Trophoblast cell (in vitro differentiated cells and primary cell): ENCODE data around the gene NCS1.
A peak's percentile ranks its signal among the peaks of the same experiment; 100 is the strongest.

ENCODE experiments used
- DNase-seq, 2 donors: peaks; one replicate each; pipeline ENCODE4 v3.0.0-alpha.2; 2016
- H2AFZ ChIP-seq: 2 replicates; pipeline ENCODE4 v1.6.1; 2013; ENCODE audit warnings: low read length, moderate library complexity, mild to moderate bottlenecking; ENCODE audit not compliant: insufficient read depth, poor library complexity
- H2AK5ac ChIP-seq: 2 replicates; pipeline ENCODE4 v1.6.1; 2013; ENCODE audit warnings: mild to moderate bottlenecking, low read length
- H2BK120ac ChIP-seq: 2 replicates; pipeline ENCODE4 v1.6.1; 2013; ENCODE audit warnings: low read length, mild to moderate bottlenecking, moderate library complexity; ENCODE audit not compliant: insufficient read depth, poor library complexity
- H2BK12ac ChIP-seq: 2 replicates; pipeline ENCODE4 v1.6.1; 2013; ENCODE audit warnings: mild to moderate bottlenecking, low read length, moderate library complexity
- H2BK5ac ChIP-seq: 2 replicates; pipeline ENCODE4 v1.6.1; 2013; ENCODE audit warnings: low read length, low read depth, moderate library complexity, mild to moderate bottlenecking; ENCODE audit not compliant: poor library complexity
- H3K14ac ChIP-seq: 2 replicates; pipeline ENCODE4 v1.6.1; 2013; ENCODE audit warnings: mild to moderate bottlenecking, low read length
- H3K18ac ChIP-seq: 2 replicates; pipeline ENCODE4 v1.6.1; 2013; ENCODE audit warnings: mild to moderate bottlenecking, low read length
- H3K23ac ChIP-seq: 2 replicates; pipeline ENCODE4 v1.6.1; 2013; ENCODE audit warnings: low read length
- H3K27ac ChIP-seq: 2 replicates; pipeline ENCODE4 v1.5.1; 2013; ENCODE audit warnings: low read depth, mild to moderate bottlenecking, inconsistent platforms, low read length, moderate library complexity
- H3K27me3 ChIP-seq: 2 replicates; pipeline ENCODE4 v1.6.1; 2013; ENCODE audit warnings: inconsistent platforms, mild to moderate bottlenecking, low read length, moderate library complexity; ENCODE audit not compliant: insufficient read depth
- H3K36me3 ChIP-seq, 2 experiments: 1 replicate in 1 of 2; 2 replicates in 1 of 2; pipeline ENCODE4 v1.6.1; 2013; ENCODE audit warnings: low read length in 2 of 2, mild to moderate bottlenecking in 2 of 2, moderate library complexity in 1 of 2; ENCODE audit not compliant: insufficient read depth in 2 of 2, control insufficient read depth in 1 of 2
- H3K4ac ChIP-seq: 2 replicates; pipeline ENCODE4 v1.6.1; 2013; ENCODE audit warnings: low read depth, mild to moderate bottlenecking, low read length, moderate library complexity
- H3K4me1 ChIP-seq, 2 experiments: 1 replicate in 1 of 2; 2 replicates in 1 of 2; pipeline ENCODE4 v1.6.1; 2013; ENCODE audit warnings: low read length in 2 of 2, mild to moderate bottlenecking in 2 of 2, moderate library complexity in 1 of 2; ENCODE audit not compliant: insufficient read depth in 2 of 2, control insufficient read depth in 1 of 2
- H3K4me2 ChIP-seq: 2 replicates; pipeline ENCODE4 v1.6.1; 2013; ENCODE audit warnings: inconsistent platforms, mild to moderate bottlenecking, low read length, moderate library complexity
- H3K4me3 ChIP-seq: 2 replicates; pipeline ENCODE4 v1.5.1; 2013; ENCODE audit warnings: mild to moderate bottlenecking, low read depth, low read length, inconsistent platforms
- H3K79me1 ChIP-seq: one replicate; pipeline ENCODE4 v1.6.1; 2013; ENCODE audit warnings: low read length
- H3K79me2 ChIP-seq: 2 replicates; pipeline ENCODE4 v1.6.1; 2013; ENCODE audit warnings: low read length, mild to moderate bottlenecking; ENCODE audit not compliant: control insufficient read depth, insufficient read depth, poor library complexity
- H3K9ac ChIP-seq: 2 replicates; pipeline ENCODE4 v1.6.1; 2013; ENCODE audit warnings: mild to moderate bottlenecking, low read length
- H3K9me3 ChIP-seq: 2 replicates; pipeline ENCODE4 v1.6.1; 2013; ENCODE audit warnings: low read depth, mild to moderate bottlenecking, control low read depth, inconsistent platforms, low read length; ENCODE audit not compliant: insufficient read depth
- H4K12ac ChIP-seq: 2 replicates; pipeline ENCODE4 v1.6.1; 2013; ENCODE audit warnings: low read depth, mild to moderate bottlenecking, low read length, moderate library complexity
- H4K8ac ChIP-seq: 2 replicates; pipeline ENCODE4 v1.6.1; 2013; ENCODE audit warnings: low read depth, mild to moderate bottlenecking, low read length, moderate library complexity
- H4K91ac ChIP-seq: one replicate; pipeline ENCODE4 v1.6.1; 2013; ENCODE audit warnings: low read depth, mild to moderate bottlenecking, low read length, moderate library complexity
- WGBS: extraction: QIAGEN DNeasy Blood & Tissue Kit; methylation state at CpG from one replicate; pipeline ENCODE4 v1.1.7; 2013; ENCODE audit warnings: missing lambda C conversion rate; ENCODE audit not compliant: insufficient read length, insufficient coverage; ENCODE audit errors: extremely low coverage; 5-methylcytosine and 5-hydroxymethylcytosine counted together

NCS1 gene

DNA sequence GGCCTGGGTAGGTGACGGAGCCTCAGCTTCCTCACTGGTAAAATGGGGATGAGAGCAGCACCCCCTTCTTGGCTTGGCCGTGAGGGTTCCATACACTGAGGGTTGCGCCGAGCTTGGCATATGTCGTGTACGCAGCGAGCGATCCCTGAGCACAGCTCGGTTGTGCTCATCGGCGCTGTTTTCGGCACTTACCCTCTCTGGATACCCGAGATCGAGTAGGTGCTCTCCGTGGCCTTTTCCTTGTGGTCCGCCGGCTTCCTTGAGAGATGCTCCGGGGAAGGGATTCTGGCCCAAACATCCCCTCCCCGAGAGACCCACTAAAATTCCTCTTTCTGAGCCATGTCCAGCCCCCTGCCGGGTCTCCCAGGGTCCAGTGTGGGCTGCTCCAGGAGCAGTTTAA lies 53.4 kb downstream of the NCS1 start:
- no peak for DNase-seq
- no peak overlapping the region for H4K91ac ChIP-seq
- no peak overlapping the region for H2AFZ ChIP-seq
- no peak overlapping the region for H3K9ac ChIP-seq
- H4K8ac ChIP-seq: no peak overlapping the region
- no peaks in the 10 kb centered on the region for H3K79me2 ChIP-seq
- no peak overlapping the region for H3K18ac ChIP-seq
- no peak overlapping the region for H2BK5ac ChIP-seq
- no peaks in the 10 kb centered on the region for H3K27me3 ChIP-seq
- no peak overlapping the region for H3K4me3 ChIP-seq
- WGBS: no CpG with 5 or more reads among the region's 20 CpGs
- no peak overlapping the region for H2BK12ac ChIP-seq
- H3K23ac ChIP-seq: no peak overlapping the region
- H2BK120ac ChIP-seq: no peak overlapping the region
- no peak overlapping the region for H3K14ac ChIP-seq
- H4K12ac ChIP-seq: peak overlapping the region; percentile 12
- peaks cover 4% of the 10 kb centered on the region for H3K9me3 ChIP-seq
- no peak overlapping the region for H3K4me2 ChIP-seq
- no peak overlapping the region for H3K27ac ChIP-seq
- H3K4me1 ChIP-seq: no peaks in the 10 kb centered on the region
- H3K4ac ChIP-seq: no peak overlapping the region
- no peak overlapping the region for H2AK5ac ChIP-seq
- peaks cover 30 to 38% of the 10 kb centered on the region in 2 experiments for H3K36me3 ChIP-seq
- no peaks in the 10 kb centered on the region for H3K79me1 ChIP-seq

DNA sequence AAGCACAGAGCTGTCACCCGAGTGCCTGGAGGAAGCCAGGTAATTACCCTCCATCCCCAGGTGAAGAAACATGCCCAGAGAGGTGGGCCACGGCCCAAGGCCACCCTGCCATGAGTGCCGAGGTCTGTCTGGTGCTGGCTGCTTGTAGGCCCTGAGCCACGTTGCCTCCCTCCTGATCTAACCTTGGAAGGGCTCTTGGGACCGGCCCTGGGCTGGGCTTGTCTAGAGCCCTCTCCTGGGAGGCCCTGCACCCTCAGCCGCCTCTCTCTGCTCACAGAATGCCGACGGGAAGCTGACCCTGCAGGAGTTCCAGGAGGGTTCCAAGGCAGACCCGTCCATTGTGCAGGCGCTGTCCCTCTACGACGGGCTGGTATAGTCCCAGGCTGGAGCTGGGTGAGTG lies 53.9 kb downstream of the NCS1 start:
- Histone ChIP-seq H3K79me2 (no peaks in the 10 kb centered on the region), H3K9ac (no peak overlapping the region), H3K4me3 (no peak overlapping the region), H3K79me1 (no peaks in the 10 kb centered on the region), H4K12ac (no peak overlapping the region), H2BK12ac (no peak overlapping the region), H3K36me3 (peaks cover 30 to 38% of the 10 kb centered on the region in 2 experiments), H2AFZ (no peak overlapping the region), H4K91ac (no peak overlapping the region), H3K4me1 (no peaks in the 10 kb centered on the region), H3K18ac (no peak overlapping the region), H3K23ac (no peak overlapping the region), H3K14ac (no peak overlapping the region), H2BK5ac (no peak overlapping the region), H3K4ac (no peak overlapping the region), H3K9me3 (peaks cover 4% of the 10 kb centered on the region), H2AK5ac (no peak overlapping the region), H3K4me2 (no peak overlapping the region), H3K27me3 (no peaks in the 10 kb centered on the region), H4K8ac (no peak overlapping the region), H3K27ac (no peak overlapping the region), H2BK120ac (no peak overlapping the region)
- WGBS: no CpG with 5 or more reads among the region's 12 CpGs
- DNase-seq: no peak

DNA sequence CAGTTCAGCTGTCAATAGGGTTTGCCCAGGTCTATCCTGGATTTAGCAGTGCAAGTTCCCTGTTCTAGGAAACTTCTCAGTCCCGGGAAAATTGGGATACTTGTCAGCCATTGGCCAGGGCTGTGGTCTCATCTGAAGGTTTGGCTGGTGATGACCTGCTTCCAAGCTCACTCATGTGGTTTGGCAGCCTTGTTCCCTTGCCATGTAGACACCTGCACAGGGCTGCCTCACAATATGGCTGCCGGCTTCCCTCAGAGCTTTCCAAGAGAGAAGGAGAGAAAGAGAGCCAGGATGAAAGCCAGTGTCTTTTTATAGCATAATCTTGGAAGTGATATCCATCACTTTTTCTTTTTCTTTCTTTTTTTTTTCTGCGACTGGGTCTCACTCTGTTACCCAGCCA lies 55.6 kb downstream of the NCS1 start:
- Histone ChIP-seq H3K79me2 (no peaks in the 10 kb centered on the region), H3K27me3 (no peaks in the 10 kb centered on the region), H3K9me3 (peaks cover 4% of the 10 kb centered on the region), H3K9ac (no peak overlapping the region), H2BK12ac (no peak overlapping the region), H2BK120ac (no peak overlapping the region), H4K8ac (no peak overlapping the region), H3K4me3 (no peak overlapping the region), H3K4me1 (no peaks in the 10 kb centered on the region), H3K23ac (no peak overlapping the region), H3K14ac (no peak overlapping the region), H4K12ac (no peak overlapping the region), H3K4me2 (no peak overlapping the region), H2AK5ac (no peak overlapping the region), H3K79me1 (no peaks in the 10 kb centered on the region), H4K91ac (no peak overlapping the region), H2BK5ac (no peak overlapping the region), H2AFZ (no peak overlapping the region), H3K36me3 (peaks cover 28 to 35% of the 10 kb centered on the region in 2 experiments), H3K4ac (no peak overlapping the region), H3K27ac (no peak overlapping the region), H3K18ac (no peak overlapping the region)
- no peak for DNase-seq
- no CpG with 5 or more reads among the region's 3 CpGs for WGBS

DNA sequence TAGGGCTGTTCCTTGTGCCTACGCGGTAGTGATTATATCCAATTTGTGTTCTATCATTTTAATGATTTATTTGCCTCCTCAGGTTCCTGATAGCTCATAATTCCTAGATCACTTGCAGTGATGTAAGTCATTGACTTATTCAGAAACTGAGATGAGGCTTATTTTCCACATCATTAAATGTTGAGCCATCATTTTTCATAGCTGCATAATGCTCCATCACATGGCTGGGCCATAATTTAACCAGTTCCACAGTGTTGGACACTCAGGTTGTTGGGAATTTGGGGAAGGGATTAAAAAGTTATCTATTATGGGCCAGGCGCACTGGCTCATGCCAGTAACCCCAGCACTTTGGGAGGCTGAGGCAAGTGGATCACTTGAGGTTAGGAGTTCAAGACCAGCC lies 57.6 kb downstream of the NCS1 start:
- Histone ChIP-seq H4K8ac (no peak overlapping the region), H3K79me2 (no peaks in the 10 kb centered on the region), H2BK12ac (no peak overlapping the region), H2BK5ac (no peak overlapping the region), H2BK120ac (no peak overlapping the region), H3K4me3 (no peak overlapping the region), H3K27me3 (no peaks in the 10 kb centered on the region), H3K18ac (no peak overlapping the region), H3K4me2 (no peak overlapping the region), H3K14ac (no peak overlapping the region), H3K9me3 (peaks cover 4% of the 10 kb centered on the region), H3K9ac (no peak overlapping the region), H3K23ac (no peak overlapping the region), H3K79me1 (no peaks in the 10 kb centered on the region), H4K91ac (no peak overlapping the region), H3K4me1 (no peaks in the 10 kb centered on the region), H4K12ac (no peak overlapping the region), H3K27ac (no peak overlapping the region), H2AK5ac (no peak overlapping the region), H3K36me3 (peaks cover 43 to 49% of the 10 kb centered on the region in 2 experiments), H3K4ac (no peak overlapping the region), H2AFZ (no peak overlapping the region)
- no CpG with 5 or more reads among the region's 3 CpGs for WGBS
- no peak for DNase-seq
